ENCODE results near the gene SFMBT1.
A peak's percentile ranks its signal among the peaks of the same experiment; 100 is the strongest.
"Not testable (repeated sequence)": the region's sequence is repeated elsewhere in the genome, so short reads cannot be mapped to it uniquely, and the experiment has no call there.

SFMBT1 gene

GRCh38 chr3:53046171-53047170 is 598 bp upstream of the SFMBT1 start:
- Histone ChIP-seq H3K36me3 (ENCODE audit: control insufficient read depth in 1 of 2, insufficient read depth in 2 of 2, low read length in 2 of 2) (no peaks in the 10 kb centered on the region), H3K4me1 (ENCODE audit: control insufficient read depth in 1 of 2, insufficient read depth in 2 of 2, low read length in 2 of 2) (peaks cover 0 to 10% of the 10 kb centered on the region in 2 donors), H3K27me3 (ENCODE audit: low read depth, low read length) (no peaks in the 10 kb centered on the region), H3K9me3 (ENCODE audit: control insufficient read depth in 1 of 2, low read length in 2 of 2) (no peaks in the 10 kb centered on the region), H3K4me3 (ENCODE audit: low read depth in 1 of 2, low read length in 2 of 2) (peak overlapping the region; percentile 30 to 79), H3K27ac (ENCODE audit: low read length) (no peak overlapping the region)

DNA sequence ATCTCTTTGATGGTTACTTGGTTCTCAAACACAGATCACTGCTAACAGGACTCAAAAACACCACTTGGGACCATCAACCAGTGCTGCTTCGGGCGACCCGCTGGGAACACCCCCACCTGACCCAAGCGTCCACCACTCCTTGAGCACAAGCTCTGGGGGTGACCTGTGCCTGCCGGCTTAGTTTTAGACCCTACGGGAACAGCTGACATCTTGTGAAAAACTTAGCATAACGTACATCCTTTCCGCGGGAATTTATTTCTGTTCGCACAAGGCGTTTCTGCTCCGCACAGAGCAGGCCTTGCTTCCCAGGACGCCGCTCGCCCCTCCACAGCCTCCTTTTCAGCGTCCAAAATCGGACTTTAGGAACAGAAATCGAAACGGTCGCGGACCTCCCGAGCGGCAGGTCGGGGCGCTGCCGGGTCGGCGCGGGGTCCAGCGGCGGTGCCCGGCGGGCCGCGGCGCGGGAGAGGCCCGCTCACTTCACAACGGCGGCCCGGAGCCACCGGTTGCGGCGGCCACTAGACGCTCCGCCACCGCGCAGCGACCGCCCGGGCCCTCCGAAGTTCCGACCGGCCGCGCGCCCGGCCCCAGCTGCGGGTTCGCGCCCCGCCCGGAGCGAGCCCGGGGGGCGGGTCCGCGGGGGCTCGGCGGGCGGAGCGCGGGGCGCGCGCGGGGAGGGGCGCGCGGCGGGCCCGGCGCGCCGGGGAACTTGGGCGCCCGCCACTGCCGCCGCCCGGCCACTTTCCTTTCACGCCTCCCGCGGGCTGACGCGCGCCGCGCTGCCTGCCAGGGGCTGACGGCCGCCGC is 959 bp downstream of the SFMBT1 start:
- peak overlapping the region; percentile 76 for H3K27ac ChIP-seq (ENCODE audit: low read length)
- no peaks in the 10 kb centered on the region for H3K9me3 ChIP-seq (ENCODE audit: control insufficient read depth in 1 of 2, low read length in 2 of 2)
- no peaks in the 10 kb centered on the region for H3K27me3 ChIP-seq (ENCODE audit: low read depth, low read length)
- peak overlapping the region; percentile 73 to 79 for H3K4me3 ChIP-seq (ENCODE audit: low read depth in 1 of 2, low read length in 2 of 2)
- H3K36me3 ChIP-seq (ENCODE audit: control insufficient read depth in 1 of 2, insufficient read depth in 2 of 2, low read length in 2 of 2), result no peaks in the 10 kb centered on the region
- H3K4me1 ChIP-seq (ENCODE audit: control insufficient read depth in 1 of 2, insufficient read depth in 2 of 2, low read length in 2 of 2), result peaks cover 0 to 10% of the 10 kb centered on the region in 2 donors

DNA sequence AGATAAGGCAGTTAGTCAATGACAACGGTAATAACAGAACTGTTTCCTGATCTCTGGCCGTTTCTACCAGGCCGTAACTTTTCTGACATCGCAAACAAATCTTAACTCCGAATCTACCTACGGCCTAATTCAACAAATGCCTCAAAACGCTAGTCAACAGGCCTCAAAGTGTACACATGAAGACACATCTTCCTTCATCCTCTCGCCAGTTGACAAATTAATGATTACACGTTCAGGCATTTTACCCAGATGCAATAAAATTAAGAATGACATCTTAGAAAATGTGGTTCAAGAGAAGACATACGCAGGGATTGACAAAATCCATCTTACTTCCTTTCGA is 1.5 kb downstream of the SFMBT1 start:
- Histone ChIP-seq H3K27ac (ENCODE audit: low read length) (peak overlapping the region; percentile 76), H3K4me1 (ENCODE audit: control insufficient read depth in 1 of 2, insufficient read depth in 2 of 2, low read length in 2 of 2) (peaks cover 0 to 10% of the 10 kb centered on the region in 2 donors), H3K4me3 (ENCODE audit: low read depth in 1 of 2, low read length in 2 of 2) (peak overlapping the region; percentile 73 to 79), H3K27me3 (ENCODE audit: low read depth, low read length) (no peaks in the 10 kb centered on the region), H3K36me3 (ENCODE audit: control insufficient read depth in 1 of 2, insufficient read depth in 2 of 2, low read length in 2 of 2) (no peaks in the 10 kb centered on the region), H3K9me3 (ENCODE audit: control insufficient read depth in 1 of 2, low read length in 2 of 2) (no peaks in the 10 kb centered on the region)

GRCh38 chr3:53043738-53044137 is 2.1 kb downstream of the SFMBT1 start:
- Histone ChIP-seq H3K27me3 (ENCODE audit: low read depth, low read length) (no peaks in the 10 kb centered on the region), H3K27ac (ENCODE audit: low read length) (no peak overlapping the region), H3K4me3 (ENCODE audit: low read depth in 1 of 2, low read length in 2 of 2) (peak overlapping the region; percentile 73 to 79), H3K4me1 (ENCODE audit: control insufficient read depth in 1 of 2, insufficient read depth in 2 of 2, low read length in 2 of 2) (peaks cover 0 to 10% of the 10 kb centered on the region in 2 donors), H3K9me3 (ENCODE audit: control insufficient read depth in 1 of 2, low read length in 2 of 2) (no peaks in the 10 kb centered on the region), H3K36me3 (ENCODE audit: control insufficient read depth in 1 of 2, insufficient read depth in 2 of 2, low read length in 2 of 2) (no peaks in the 10 kb centered on the region)

- Histone ChIP-seq H3K4me3 (ENCODE audit: low read depth in 1 of 2, low read length in 2 of 2) (no peak overlapping the region), H3K27ac (ENCODE audit: low read length) (no peak overlapping the region), H3K4me1 (ENCODE audit: control insufficient read depth in 1 of 2, insufficient read depth in 2 of 2, low read length in 2 of 2) (peaks cover 0 to 10% of the 10 kb centered on the region in 2 donors), H3K9me3 (ENCODE audit: control insufficient read depth in 1 of 2, low read length in 2 of 2) (no peaks in the 10 kb centered on the region), H3K36me3 (ENCODE audit: control insufficient read depth in 1 of 2, insufficient read depth in 2 of 2, low read length in 2 of 2) (no peaks in the 10 kb centered on the region), H3K27me3 (ENCODE audit: low read depth, low read length) (no peaks in the 10 kb centered on the region)
Measured at GRCh38 chr3:53042651-53043050, 3.2 kb downstream of the SFMBT1 start.

DNA sequence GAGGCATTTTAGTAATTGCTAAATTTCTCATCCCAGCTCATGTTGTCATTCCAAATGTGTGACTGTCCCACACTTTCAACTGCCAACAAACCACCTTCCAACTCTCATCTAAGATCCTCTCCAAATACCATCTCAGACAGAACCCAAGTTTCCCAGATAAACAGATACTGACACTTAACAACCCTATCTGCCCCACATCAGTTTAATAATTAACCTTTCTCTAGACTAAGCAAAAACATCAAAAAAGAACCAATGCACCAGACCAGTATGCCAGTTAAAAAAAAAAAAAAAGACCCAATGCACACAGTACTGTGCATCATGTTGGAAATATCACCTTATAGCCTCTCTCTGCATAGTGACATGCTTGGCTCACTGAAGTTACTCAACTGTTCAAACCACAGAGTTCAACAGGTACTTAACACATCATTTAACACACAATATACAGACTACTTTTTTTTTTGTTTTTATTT is 5.5 kb downstream of the SFMBT1 start:
- Histone ChIP-seq H3K4me1 (ENCODE audit: control insufficient read depth in 1 of 2, insufficient read depth in 2 of 2, low read length in 2 of 2) (peaks cover 6% of the 10 kb centered on the region in 2 donors), H3K9me3 (ENCODE audit: control insufficient read depth in 1 of 2, low read length in 2 of 2) (no peaks in the 10 kb centered on the region), H3K27ac (ENCODE audit: low read length) (no peak overlapping the region), H3K36me3 (ENCODE audit: control insufficient read depth in 1 of 2, insufficient read depth in 2 of 2, low read length in 2 of 2) (no peaks in the 10 kb centered on the region), H3K4me3 (ENCODE audit: low read depth in 1 of 2, low read length in 2 of 2) (no peak overlapping the region), H3K27me3 (ENCODE audit: low read depth, low read length) (no peaks in the 10 kb centered on the region)

DNA sequence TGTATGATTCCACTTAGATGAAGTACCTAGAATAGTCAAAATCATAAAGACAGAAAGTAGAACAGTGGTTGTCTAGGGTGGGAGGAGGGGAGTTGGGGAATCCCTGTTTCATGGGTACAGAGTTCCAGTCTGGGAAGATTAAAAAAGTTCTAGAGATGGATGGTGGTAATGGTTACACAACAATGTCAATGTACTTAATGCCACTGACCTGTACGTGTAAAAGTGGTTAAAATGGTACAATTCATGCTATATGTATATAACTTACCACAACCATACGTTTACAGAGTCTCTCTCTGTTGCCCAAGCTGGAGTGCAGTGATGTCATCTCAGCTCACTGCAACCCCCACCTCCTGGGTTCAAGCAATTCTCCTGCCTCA is 6.5 kb downstream of the SFMBT1 start:
- Histone ChIP-seq H3K27ac (ENCODE audit: low read length) (no peak overlapping the region), H3K36me3 (ENCODE audit: control insufficient read depth in 1 of 2, insufficient read depth in 2 of 2, low read length in 2 of 2) (no peaks in the 10 kb centered on the region), H3K27me3 (ENCODE audit: low read depth, low read length) (no peaks in the 10 kb centered on the region), H3K9me3 (ENCODE audit: control insufficient read depth in 1 of 2, low read length in 2 of 2) (no peaks in the 10 kb centered on the region), H3K4me1 (ENCODE audit: control insufficient read depth in 1 of 2, insufficient read depth in 2 of 2, low read length in 2 of 2) (peaks cover 4 to 6% of the 10 kb centered on the region in 2 donors), H3K4me3 (ENCODE audit: low read depth in 1 of 2, low read length in 2 of 2) (no peak overlapping the region)

DNA sequence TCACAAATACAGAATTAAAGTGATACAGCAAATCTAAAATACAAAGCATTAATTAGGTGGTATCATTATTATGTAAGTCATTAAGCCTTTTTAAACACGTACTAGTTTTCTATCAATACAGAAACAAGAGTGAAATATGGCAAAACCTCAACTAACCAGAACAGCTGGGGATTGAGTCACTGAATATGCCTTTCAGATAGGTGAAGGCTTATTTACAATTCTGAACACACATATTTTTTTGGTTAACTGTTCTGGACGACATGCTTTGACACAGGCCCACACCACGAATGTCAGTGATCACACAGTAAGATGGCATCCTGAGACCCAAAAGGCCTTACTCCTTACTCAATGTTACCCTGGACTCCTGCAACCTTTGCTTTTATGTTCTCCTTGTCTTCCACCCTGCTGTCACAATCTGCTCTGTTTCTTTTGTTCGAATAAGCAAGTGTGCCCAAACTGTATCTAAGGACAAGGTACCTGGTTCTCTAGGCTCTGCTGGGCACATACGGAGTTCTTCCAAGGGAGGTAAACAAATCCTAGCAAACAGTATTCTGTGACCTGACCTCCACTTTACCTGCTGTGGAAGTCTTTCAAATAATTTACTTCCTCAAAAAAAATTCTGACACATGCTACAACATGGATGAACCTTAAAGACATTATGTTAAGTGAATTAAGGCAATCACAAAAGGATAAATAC is 7.0 kb downstream of the SFMBT1 start:
- Histone ChIP-seq H3K36me3 (ENCODE audit: control insufficient read depth in 1 of 2, insufficient read depth in 2 of 2, low read length in 2 of 2) (no peaks in the 10 kb centered on the region), H3K4me1 (ENCODE audit: control insufficient read depth in 1 of 2, insufficient read depth in 2 of 2, low read length in 2 of 2) (peaks cover 0 to 6% of the 10 kb centered on the region in 2 donors), H3K27ac (ENCODE audit: low read length) (no peak overlapping the region), H3K9me3 (ENCODE audit: control insufficient read depth in 1 of 2, low read length in 2 of 2) (no peaks in the 10 kb centered on the region), H3K4me3 (ENCODE audit: low read depth in 1 of 2, low read length in 2 of 2) (no peak overlapping the region), H3K27me3 (ENCODE audit: low read depth, low read length) (no peaks in the 10 kb centered on the region)

- no peaks in the 10 kb centered on the region for H3K9me3 ChIP-seq (ENCODE audit: control insufficient read depth in 1 of 2, low read length in 2 of 2)
- no peak overlapping the region for H3K27ac ChIP-seq (ENCODE audit: low read length)
- no peak overlapping the region for H3K4me3 ChIP-seq (ENCODE audit: low read depth in 1 of 2, low read length in 2 of 2)
- no peaks in the 10 kb centered on the region for H3K36me3 ChIP-seq (ENCODE audit: control insufficient read depth in 1 of 2, insufficient read depth in 2 of 2, low read length in 2 of 2)
- no peaks in the 10 kb centered on the region for H3K27me3 ChIP-seq (ENCODE audit: low read depth, low read length)
- peaks cover 0 to 6% of the 10 kb centered on the region in 2 donors for H3K4me1 ChIP-seq (ENCODE audit: control insufficient read depth in 1 of 2, insufficient read depth in 2 of 2, low read length in 2 of 2)
Measured at GRCh38 chr3:53035825-53036619, 9.9 kb downstream of the SFMBT1 start.

- not testable (repeated sequence) for H3K4me3 ChIP-seq (ENCODE audit: low read depth in 1 of 2, low read length in 2 of 2); H3K27ac ChIP-seq (ENCODE audit: low read length); H3K27me3 ChIP-seq (ENCODE audit: low read depth, low read length); H3K4me1 ChIP-seq (ENCODE audit: control insufficient read depth in 1 of 2, insufficient read depth in 2 of 2, low read length in 2 of 2); H3K36me3 ChIP-seq (ENCODE audit: control insufficient read depth in 1 of 2, insufficient read depth in 2 of 2, low read length in 2 of 2); H3K9me3 ChIP-seq (ENCODE audit: control insufficient read depth in 1 of 2, low read length in 2 of 2)
Measured at GRCh38 chr3:53035018-53035417, 10.9 kb downstream of the SFMBT1 start.

Data from muscle layer of duodenum (tissue), 2 donors.